ENCODE measurements around the gene TAPBP.

- TF ChIP-seq CTCF (IDR thresholded peaks at IDR 0.05) (no peak), POLR2A (IDR thresholded peaks at IDR 0.05; ENCODE audit: low read depth) (no peak), POLR2AphosphoS5 (IDR thresholded peaks at IDR 0.05) (no peak), EP300 (IDR thresholded peaks at IDR 0.05) (no peak)
Measured at GRCh38 chr6:33315793-33316602, 2.1 kb upstream of the TAPBP start.
